Measurements from ENCODE around the gene TMC1. TPM values are rescaled to one million over a fixed set of nuclear protein-coding genes. Genes with fewer than 3 reads are reported as not detected.

The TMC1 gene
- total RNA-seq, 4 donors from 2014 or later, result 1.2 to 15.7 TPM; not detected in 2

- no peaks in the 10 kb centered on the region for H3K36me3 ChIP-seq
- no peaks in the 10 kb centered on the region for H3K27me3 ChIP-seq
- in situ Hi-C loops (cut with MboI; ENCODE audit: low sequenced_read_pairs in 4 of 4), result loop anchor here in 1 of 4 donors (10.0 kb wide), 1 partner anchor 61 kb away; no protein-coding TSS in a partner anchor
- no peak for ATAC-seq
- H3K4me1 ChIP-seq, result no peaks in the 10 kb centered on the region
- H3K27ac ChIP-seq, result no peak overlapping the region
- no peak for DNase-seq
- no peak for TF ChIP-seq CTCF (IDR thresholded peaks at IDR 0.05 in 4 of 5, conservative IDR thresholded peaks at IDR 0.05 in 1 of 5)
- TF ChIP-seq POLR2A (IDR thresholded peaks at IDR 0.05), result no peak
- no peaks in the 10 kb centered on the region for H3K9me3 ChIP-seq
- H3K4me3 ChIP-seq, result no peak overlapping the region
- intact Hi-C loops (cut with DNase I; ENCODE audit: low total_unique reads), result no loop called here
These were observed 11.9 kb downstream of the TMC1 start for GRCh38 chr9:72533322-72533721.

GRCh38 chr9:72534931-72535330, 13.5 kb downstream of the TMC1 start:
- in situ Hi-C loops (cut with MboI; ENCODE audit: low sequenced_read_pairs in 4 of 4), result loop anchor here in 1 of 4 donors (10.0 kb wide), 1 partner anchor 60 kb away; no protein-coding TSS in a partner anchor
- Histone ChIP-seq H3K9me3 (no peaks in the 10 kb centered on the region), H3K27ac (no peak overlapping the region), H3K36me3 (no peaks in the 10 kb centered on the region), H3K4me1 (no peaks in the 10 kb centered on the region), H3K4me3 (no peak overlapping the region), H3K27me3 (no peaks in the 10 kb centered on the region)
- DNase-seq, result no peak
- TF ChIP-seq POLR2A (IDR thresholded peaks at IDR 0.05), result no peak
- no peak for TF ChIP-seq CTCF (IDR thresholded peaks at IDR 0.05 in 4 of 5, conservative IDR thresholded peaks at IDR 0.05 in 1 of 5)
- intact Hi-C loops (cut with DNase I; ENCODE audit: low total_unique reads), result no loop called here
- ATAC-seq, result no peak

- H3K4me1 ChIP-seq, result no peaks in the 10 kb centered on the region
- intact Hi-C loops (cut with DNase I; ENCODE audit: low total_unique reads), result no loop called here
- TF ChIP-seq CTCF (IDR thresholded peaks at IDR 0.05 in 4 of 5, conservative IDR thresholded peaks at IDR 0.05 in 1 of 5) (no peak), POLR2A (IDR thresholded peaks at IDR 0.05) (no peak)
- no peak overlapping the region for H3K27ac ChIP-seq
- H3K27me3 ChIP-seq, result no peaks in the 10 kb centered on the region
- in situ Hi-C loops (cut with MboI; ENCODE audit: low sequenced_read_pairs in 4 of 4), result loop anchor here in 1 of 4 donors (10.0 kb wide), 1 partner anchor 58 kb away; no protein-coding TSS in a partner anchor
- DNase-seq (no peak), ATAC-seq (no peak)
- no peaks in the 10 kb centered on the region for H3K9me3 ChIP-seq
- H3K36me3 ChIP-seq, result no peaks in the 10 kb centered on the region
- no peak overlapping the region for H3K4me3 ChIP-seq
These were observed 15.7 kb downstream of the TMC1 start for GRCh38 chr9:72537011-72537545.

- no peak for ATAC-seq
- in situ Hi-C loops (cut with MboI; ENCODE audit: low sequenced_read_pairs in 4 of 4), result loop anchor here in 1 of 4 donors (10.0 kb wide), 1 partner anchor 57 kb away; no protein-coding TSS in a partner anchor
These were observed 16.3 kb downstream of the TMC1 start for GRCh38 chr9:72537671-72538070.

More at GRCh38 chr9:72537671-72538070, 16.3 kb downstream of the TMC1 start:
- no peak for DNase-seq
- Histone ChIP-seq H3K4me1 (no peaks in the 10 kb centered on the region), H3K27ac (no peak overlapping the region), H3K27me3 (no peaks in the 10 kb centered on the region), H3K36me3 (no peaks in the 10 kb centered on the region), H3K9me3 (no peaks in the 10 kb centered on the region), H3K4me3 (no peak overlapping the region)
- intact Hi-C loops (cut with DNase I; ENCODE audit: low total_unique reads), result no loop called here
- no peak for TF ChIP-seq POLR2A (IDR thresholded peaks at IDR 0.05)
- no peak for TF ChIP-seq CTCF (IDR thresholded peaks at IDR 0.05 in 4 of 5, conservative IDR thresholded peaks at IDR 0.05 in 1 of 5)
